Inflammatory macrophage (primary cell): Measurements from ENCODE around the gene AOPEP.
"Not testable (repeated sequence)": the region's sequence is repeated elsewhere in the genome, so short reads cannot be mapped to it uniquely, and the experiment has no call there.

Experiments
- DNase-seq, 2 donors: peaks; one replicate each; pipeline ENCODE4 v3.0.0-alpha.2; 2020 to 2022

AOPEP gene

GRCh38 chr9:94819161-94819687, 92.7 kb downstream of the AOPEP start:
- DNase-seq = no peak

- DNase-seq = no peak
These were observed 94.8 kb downstream of the AOPEP start for GRCh38 chr9:94821098-94821887.

GRCh38 chr9:94822273-94822672, 95.8 kb downstream of the AOPEP start:
- DNase-seq = no peak

- no peak for DNase-seq
These were observed 97.2 kb downstream of the AOPEP start for GRCh38 chr9:94823710-94824109.

- no peak for DNase-seq
These were observed 97.9 kb downstream of the AOPEP start for GRCh38 chr9:94824411-94824810.

- DNase-seq = no peak
These were observed 98.6 kb downstream of the AOPEP start for GRCh38 chr9:94824913-94825610.

- no peak for DNase-seq
These were observed 99.1 kb downstream of the AOPEP start for GRCh38 chr9:94825611-94825958.

GRCh38 chr9:94826044-94826443, 99.5 kb downstream of the AOPEP start:
- DNase-seq = no peak

- no peak for DNase-seq
These were observed 100.3 kb downstream of the AOPEP start for GRCh38 chr9:94826644-94827410.

GRCh38 chr9:94827584-94828304, 101.2 kb downstream of the AOPEP start:
- no peak for DNase-seq

GRCh38 chr9:94829380-94830070, 103.0 kb downstream of the AOPEP start:
- no peak for DNase-seq

GRCh38 chr9:94830071-94830604, 103.6 kb downstream of the AOPEP start:
- DNase-seq = not testable (repeated sequence)

GRCh38 chr9:94833802-94834201, 107.3 kb downstream of the AOPEP start:
- DNase-seq = no peak

- no peak for DNase-seq
These were observed 110.9 kb downstream of the AOPEP start for GRCh38 chr9:94837404-94837803.

- no peak for DNase-seq
These were observed 112.9 kb downstream of the AOPEP start for GRCh38 chr9:94839398-94839797.

GRCh38 chr9:94840738-94841137, 114.2 kb downstream of the AOPEP start:
- DNase-seq = no peak

GRCh38 chr9:94843134-94843533, 116.6 kb downstream of the AOPEP start:
- DNase-seq = no peak

- DNase-seq = no peak
These were observed 120.2 kb downstream of the AOPEP start for GRCh38 chr9:94846739-94847138.

GRCh38 chr9:94847486-94847885, 121.0 kb downstream of the AOPEP start:
- DNase-seq = peak in 1 of 2 donors; percentile 12

GRCh38 chr9:94848791-94849190, 122.3 kb downstream of the AOPEP start:
- not testable (repeated sequence) for DNase-seq
